ENCODE data around the gene DOC2A.
"Not testable (repeated sequence)": the region's sequence is repeated elsewhere in the genome, so short reads cannot be mapped to it uniquely, and the experiment has no call there.

Gene DOC2A

GRCh38 chr16:30010844-30011713 lies at the start of gene DOC2A:
DOC2A (minus strand) TSS chr16:30011027; CDS start chr16:30010222, 805 bp downstream.
- DNase-seq (ENCODE audit: low read depth), result no peak

GRCh38 chr16:30060346-30060745 lies 49.5 kb upstream of the DOC2A start:
- no peak for DNase-seq (ENCODE audit: low read depth)

GRCh38 chr16:30054959-30055553 lies 44.2 kb upstream of the DOC2A start:
- no peak for DNase-seq (ENCODE audit: low read depth)

GRCh38 chr16:30054451-30054850 lies 43.6 kb upstream of the DOC2A start:
- no peak for DNase-seq (ENCODE audit: low read depth)

- DNase-seq (ENCODE audit: low read depth), result no peak
Observed at GRCh38 chr16:30053376-30054015, 42.7 kb upstream of the DOC2A start.

GRCh38 chr16:30052671-30053372 lies 42.0 kb upstream of the DOC2A start:
- DNase-seq (ENCODE audit: low read depth), result no peak

- DNase-seq (ENCODE audit: low read depth), result no peak
Observed at GRCh38 chr16:30051518-30051917, 40.7 kb upstream of the DOC2A start.

GRCh38 chr16:30049871-30050270 lies 39.0 kb upstream of the DOC2A start:
- DNase-seq (ENCODE audit: low read depth), result no peak

- no peak for DNase-seq (ENCODE audit: low read depth)
Observed at GRCh38 chr16:30046588-30046987, 35.8 kb upstream of the DOC2A start.

- DNase-seq (ENCODE audit: low read depth), result no peak
Observed at GRCh38 chr16:30046178-30046577, 35.4 kb upstream of the DOC2A start.

- DNase-seq (ENCODE audit: low read depth), result no peak
Observed at GRCh38 chr16:30041841-30042240, 31.0 kb upstream of the DOC2A start.

GRCh38 chr16:30040690-30041089 lies 29.9 kb upstream of the DOC2A start:
- DNase-seq (ENCODE audit: low read depth), result not testable (repeated sequence)

GRCh38 chr16:30040221-30040620 lies 29.4 kb upstream of the DOC2A start:
- no peak for DNase-seq (ENCODE audit: low read depth)

- DNase-seq (ENCODE audit: low read depth), result no peak
Observed at GRCh38 chr16:30033270-30033669, 22.4 kb upstream of the DOC2A start.

- DNase-seq (ENCODE audit: low read depth), result no peak
Observed at GRCh38 chr16:30032083-30032819, 21.4 kb upstream of the DOC2A start.

GRCh38 chr16:30031477-30031918 lies 20.7 kb upstream of the DOC2A start:
- DNase-seq (ENCODE audit: low read depth), result no peak

GRCh38 chr16:30030841-30031413 lies 20.1 kb upstream of the DOC2A start, which contains the start of gene TLCD3B:
TLCD3B (minus strand) TSS chr16:30031271; CDS start chr16:30030527, 744 bp downstream.
- DNase-seq (ENCODE audit: low read depth), result no peak

- DNase-seq (ENCODE audit: low read depth), result no peak
Observed at GRCh38 chr16:30030011-30030685, 19.3 kb upstream of the DOC2A start.

GRCh38 chr16:30028438-30029076 lies 17.7 kb upstream of the DOC2A start:
- DNase-seq (ENCODE audit: low read depth), result no peak
